Superior temporal gyrus (tissue), 1 donor: Measurements from ENCODE around the gene CBX8.

Source experiments
- DNase-seq: peaks from one replicate; pipeline ENCODE4 v3.0.0-alpha.2; 2016; ENCODE audit errors: extremely low spot score

The CBX8 gene

GRCh38 chr17:79750650-79751545, 46.0 kb downstream of the CBX8 start:
- DNase-seq: no peak

GRCh38 chr17:79749958-79750357, 46.9 kb downstream of the CBX8 start:
- DNase-seq: no peak

DNA sequence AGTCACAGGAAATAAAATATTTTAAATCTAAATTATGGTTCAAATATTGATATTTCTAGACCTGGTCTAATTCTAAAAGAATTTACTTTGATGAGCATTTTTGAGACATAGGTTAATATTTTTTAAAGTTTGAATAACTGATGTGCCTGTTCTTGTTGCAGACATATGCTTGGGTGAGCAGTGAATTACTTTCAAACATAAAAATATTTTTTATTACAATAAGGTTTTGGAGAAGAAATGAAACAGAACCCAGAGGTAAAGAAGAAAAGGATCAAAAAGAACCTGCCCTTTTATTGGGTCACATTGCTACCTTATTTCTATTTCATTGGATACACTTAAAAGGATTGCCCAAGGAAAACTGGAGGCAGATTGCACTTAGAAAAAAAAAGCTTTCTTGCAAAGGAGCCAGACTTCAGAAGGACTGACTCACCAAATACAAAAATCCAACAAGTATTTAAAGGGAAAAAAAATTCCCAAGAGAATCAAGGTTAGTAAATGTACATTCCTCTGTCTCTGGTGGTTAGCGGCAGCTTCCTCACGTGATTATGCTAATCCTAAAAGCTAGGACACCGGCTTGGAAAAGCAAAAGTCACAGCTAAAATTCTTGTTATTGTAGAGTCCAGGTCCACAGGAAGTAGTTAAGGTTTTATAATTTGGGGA, 47.6 kb downstream of the CBX8 start:
- DNase-seq: peak; percentile 24

GRCh38 chr17:79748295-79749099, 48.4 kb downstream of the CBX8 start:
- DNase-seq: no peak

DNA sequence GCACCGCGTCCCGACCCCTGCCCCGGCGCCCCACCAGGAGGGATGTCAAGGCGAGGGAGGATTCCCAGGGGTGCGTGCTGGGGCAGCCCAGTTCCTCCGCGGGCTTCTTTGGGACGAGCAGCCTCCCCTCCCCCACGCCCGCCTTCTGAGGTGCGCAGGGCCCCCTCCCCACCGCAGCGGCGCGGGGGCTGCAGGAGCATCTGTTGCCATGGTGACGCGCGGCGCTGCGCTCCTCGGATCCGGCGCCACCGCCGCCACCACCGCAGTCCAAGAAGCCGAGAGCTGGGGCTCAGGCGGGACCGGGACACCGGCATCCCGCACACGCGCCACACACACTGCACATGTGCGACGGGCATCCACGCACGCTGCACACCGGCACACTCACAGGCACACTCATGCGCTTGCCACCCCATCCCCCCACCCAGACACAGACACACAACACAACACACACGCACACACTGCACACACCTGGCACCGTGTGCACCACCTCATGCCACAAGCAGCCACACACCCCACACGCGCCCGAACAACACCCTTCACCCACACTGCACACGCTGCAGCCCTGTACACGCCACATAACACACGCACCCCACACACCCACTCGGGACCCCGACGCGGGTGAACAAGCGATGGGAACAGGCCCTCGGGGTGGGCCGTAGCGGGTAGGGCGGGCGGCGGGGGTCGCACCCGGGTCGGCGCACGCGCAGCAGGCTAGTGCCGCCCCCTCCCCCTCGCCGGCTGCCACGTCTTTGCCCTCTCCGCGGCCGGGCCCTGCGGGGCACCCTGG, 49.2 kb downstream of the CBX8 start:
- DNase-seq: no peak

- no peak for DNase-seq
Measured at GRCh38 chr17:79746889-79747507, 49.9 kb downstream of the CBX8 start.

GRCh38 chr17:79745641-79746105, 51.2 kb downstream of the CBX8 start:
- DNase-seq: no peak

DNA sequence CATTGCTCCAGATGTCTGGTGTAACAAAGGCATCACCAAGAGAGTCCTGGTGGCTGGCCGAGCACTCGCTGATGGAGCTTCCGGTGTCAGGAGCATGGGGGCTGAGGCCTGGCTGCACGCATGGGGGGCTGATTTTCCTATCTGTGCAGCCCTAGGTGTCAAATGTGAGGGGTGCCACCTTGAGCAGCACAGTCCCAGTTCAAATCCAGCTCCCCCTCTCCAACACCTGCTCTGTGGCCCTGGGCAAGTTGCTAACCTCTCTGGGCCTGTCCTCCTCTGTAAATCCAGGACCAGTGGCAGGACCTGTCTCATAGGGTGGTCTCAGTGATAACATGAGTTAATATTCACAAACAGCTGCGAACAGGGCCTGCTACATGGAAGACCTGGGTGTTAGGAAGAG, 53.3 kb downstream of the CBX8 start:
- DNase-seq: no peak

GRCh38 chr17:79742951-79743476, 53.9 kb downstream of the CBX8 start:
- no peak for DNase-seq

GRCh38 chr17:79742589-79742918, 54.3 kb downstream of the CBX8 start:
- no peak for DNase-seq
